A549 (cell line): ENCODE data around the gene SLC12A8.

Experiments used
- ELK1 ChIP-seq: fragments of 150-350 bp; IDR thresholded peaks from 2 replicates; pipeline ENCODE4 v1.6.1; 2014; ENCODE audit warnings: low read depth, mild to moderate bottlenecking, low read length
- ESRRA ChIP-seq: fragments of 150-350 bp; IDR thresholded peaks from 2 replicates; pipeline ENCODE4 v1.6.1; 2014; ENCODE audit warnings: mild to moderate bottlenecking, low read length, borderline replicate concordance
- KDM1A ChIP-seq: fragments of 200-600 bp; sonication (generic); IDR thresholded peaks from 2 replicates; pipeline ENCODE4 v1.6.1; 2016; ENCODE audit warnings: low read depth, mild to moderate bottlenecking
- PBX3 ChIP-seq: IDR thresholded peaks from 2 replicates; pipeline ENCODE4 v1.6.1; 2012
- TP53 ChIP-seq: fragments of 250-450 bp; sonication (Bioruptor Pico); IDR thresholded peaks from 2 replicates; pipeline ENCODE4 v1.5.0; 2021; ENCODE audit warnings: mild to moderate bottlenecking, moderate library complexity
- TF ChIP-seq, protein P1 (sequence below): fragments of >200 bp; sonication (Bioruptor Twin); formaldehyde crosslinking; IDR thresholded peaks from 3 replicates; pipeline ENCODE4 v1.5.1; 2016

- TF ChIP-seq KDM1A (no peak), ELK1 (no peak), ESRRA (no peak), TP53 (no peak), PBX3 (no peak)
- TF ChIP-seq, protein P1, sequence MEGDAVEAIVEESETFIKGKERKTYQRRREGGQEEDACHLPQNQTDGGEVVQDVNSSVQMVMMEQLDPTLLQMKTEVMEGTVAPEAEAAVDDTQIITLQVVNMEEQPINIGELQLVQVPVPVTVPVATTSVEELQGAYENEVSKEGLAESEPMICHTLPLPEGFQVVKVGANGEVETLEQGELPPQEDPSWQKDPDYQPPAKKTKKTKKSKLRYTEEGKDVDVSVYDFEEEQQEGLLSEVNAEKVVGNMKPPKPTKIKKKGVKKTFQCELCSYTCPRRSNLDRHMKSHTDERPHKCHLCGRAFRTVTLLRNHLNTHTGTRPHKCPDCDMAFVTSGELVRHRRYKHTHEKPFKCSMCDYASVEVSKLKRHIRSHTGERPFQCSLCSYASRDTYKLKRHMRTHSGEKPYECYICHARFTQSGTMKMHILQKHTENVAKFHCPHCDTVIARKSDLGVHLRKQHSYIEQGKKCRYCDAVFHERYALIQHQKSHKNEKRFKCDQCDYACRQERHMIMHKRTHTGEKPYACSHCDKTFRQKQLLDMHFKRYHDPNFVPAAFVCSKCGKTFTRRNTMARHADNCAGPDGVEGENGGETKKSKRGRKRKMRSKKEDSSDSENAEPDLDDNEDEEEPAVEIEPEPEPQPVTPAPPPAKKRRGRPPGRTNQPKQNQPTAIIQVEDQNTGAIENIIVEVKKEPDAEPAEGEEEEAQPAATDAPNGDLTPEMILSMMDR, result no peak
Measured at GRCh38 chr3:125137358-125138033, 75.1 kb downstream of the SLC12A8 start.
